ENCODE results near the gene LRRN3. TPM values are rescaled to one million over a fixed set of nuclear protein-coding genes. Genes with fewer than 3 reads are reported as not detected.

The LRRN3 gene
- total RNA-seq, 1 experiment from 2014 or later, result not detected

DNA sequence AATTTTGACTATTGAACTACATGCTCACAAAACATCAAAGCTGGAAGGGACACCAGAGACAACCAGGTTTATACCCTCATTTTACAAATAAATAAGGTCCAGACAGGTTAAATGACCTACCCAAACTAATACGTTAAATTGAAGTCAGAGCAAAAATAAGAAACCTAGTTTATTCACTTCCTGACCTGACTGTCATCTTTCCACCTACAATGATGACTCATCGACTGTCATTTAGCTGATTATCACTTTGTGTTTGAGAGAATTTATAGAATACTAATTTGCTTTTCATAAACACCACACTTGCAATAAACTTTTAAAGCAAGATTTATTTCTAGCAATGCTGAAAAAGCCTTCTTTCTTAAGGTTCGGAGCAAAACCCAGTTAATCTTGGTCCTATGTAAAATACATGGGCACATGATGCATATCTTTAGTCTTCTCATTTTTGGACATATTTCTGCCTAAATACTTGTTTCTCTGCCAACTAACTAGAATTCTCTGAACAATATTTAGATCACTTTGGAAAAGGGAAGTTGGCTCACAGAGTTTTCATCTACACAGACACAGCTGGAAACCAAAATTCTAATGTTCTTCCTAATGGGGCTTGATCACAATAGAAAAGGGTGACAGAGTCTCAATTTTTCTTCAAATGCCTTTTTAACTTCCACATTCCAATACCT, 16.7 kb upstream of the LRRN3 start:
- no peaks in the 10 kb centered on the region for H3K9me2 ChIP-seq (replicated peaks; ENCODE audit: low read length)
- DNase-seq (no peak), ATAC-seq (no peak)
- no peaks in the 10 kb centered on the region for H4K20me1 ChIP-seq (ENCODE audit: low read length)
- no peaks in the 10 kb centered on the region for H3K79me2 ChIP-seq (ENCODE audit: low read length)
- no peaks in the 10 kb centered on the region for H3K9me3 ChIP-seq (ENCODE audit: low read length)
- no peak overlapping the region for H3K4me2 ChIP-seq (ENCODE audit: low read length)
- TF ChIP-seq CTCF (conservative IDR thresholded peaks at IDR 0.05; ENCODE audit: low read depth, low read length) (no peak), EZH2phosphoT487 (IDR thresholded peaks at IDR 0.05; ENCODE audit: borderline replicate concordance, low read length) (no peak), EZH2 (IDR thresholded peaks at IDR 0.05; ENCODE audit: low read length, unreplicated experiment) (no peak)
- intact Hi-C loops (cut with micrococcal nuclease), result no loop called here
- no peak overlapping the region for H3K9ac ChIP-seq (ENCODE audit: low read length)
- H3K4me1 ChIP-seq (ENCODE audit: insufficient read depth, low read length), result peaks cover 4% of the 10 kb centered on the region; the same call in 1 of the 2 replicates
- ChIA-PET CTCF (no interaction called here), POLR2A (ENCODE audit: unreplicated experiment) (no interaction called here)
- H3K4me3 ChIP-seq (ENCODE audit: low read length), result no peak overlapping the region
- BruUV-seq (replicated peaks), result no TSS peak
- H3K27ac ChIP-seq (ENCODE audit: low read length), result no peak overlapping the region
- no peaks in the 10 kb centered on the region for H3K36me3 ChIP-seq (ENCODE audit: low read depth, low read length)
- H3K27me3 ChIP-seq (ENCODE audit: low read length), result no peaks in the 10 kb centered on the region
- H3F3A ChIP-seq (ENCODE audit: low read length, unreplicated experiment), result no peaks in the 10 kb centered on the region
- no peak overlapping the region for H2AFZ ChIP-seq (ENCODE audit: low read length)

DNA sequence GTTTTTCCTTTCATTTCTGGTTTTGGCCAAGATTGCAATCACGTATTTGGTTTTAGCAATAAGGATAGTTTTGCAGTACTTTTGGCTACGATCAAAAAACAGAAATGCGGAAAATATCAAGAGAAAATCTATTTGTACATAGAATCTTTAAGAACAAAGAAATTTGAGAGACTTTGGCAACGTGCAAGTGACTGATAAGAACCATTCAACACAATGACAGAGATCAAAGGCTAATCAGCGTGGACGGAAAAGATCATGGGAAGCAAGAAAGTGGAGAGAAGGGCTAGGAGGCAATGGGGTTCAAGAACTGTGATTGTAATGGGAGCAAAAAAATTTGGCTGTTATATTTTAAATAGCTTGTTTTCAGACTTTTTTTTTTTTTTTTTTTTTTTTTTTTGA, 16.2 kb upstream of the LRRN3 start:
- TF ChIP-seq CTCF (conservative IDR thresholded peaks at IDR 0.05; ENCODE audit: low read depth, low read length) (no peak), EZH2phosphoT487 (IDR thresholded peaks at IDR 0.05; ENCODE audit: borderline replicate concordance, low read length) (no peak), EZH2 (IDR thresholded peaks at IDR 0.05; ENCODE audit: low read length, unreplicated experiment) (no peak)
- CTCF ChIA-PET, result no interaction called here
- POLR2A ChIA-PET (ENCODE audit: unreplicated experiment), result no interaction called here
- Histone ChIP-seq H3K4me3 (ENCODE audit: low read length) (no peak overlapping the region), H2AFZ (ENCODE audit: low read length) (no peak overlapping the region), H3F3A (ENCODE audit: low read length, unreplicated experiment) (no peaks in the 10 kb centered on the region), H3K27me3 (ENCODE audit: low read length) (no peaks in the 10 kb centered on the region), H4K20me1 (ENCODE audit: low read length) (no peaks in the 10 kb centered on the region), H3K9me3 (ENCODE audit: low read length) (no peaks in the 10 kb centered on the region), H3K9ac (ENCODE audit: low read length) (no peak overlapping the region), H3K36me3 (ENCODE audit: low read depth, low read length) (no peaks in the 10 kb centered on the region), H3K4me2 (ENCODE audit: low read length) (no peak overlapping the region), H3K9me2 (replicated peaks; ENCODE audit: low read length) (no peaks in the 10 kb centered on the region), H3K4me1 (ENCODE audit: insufficient read depth, low read length) (peaks cover 4% of the 10 kb centered on the region; the same call in 1 of the 2 replicates), H3K27ac (ENCODE audit: low read length) (no peak overlapping the region), H3K79me2 (ENCODE audit: low read length) (no peaks in the 10 kb centered on the region)
- ATAC-seq (no peak), DNase-seq (no peak)
- intact Hi-C loops (cut with micrococcal nuclease), result no loop called here
- BruUV-seq (replicated peaks), result no TSS peak

DNA sequence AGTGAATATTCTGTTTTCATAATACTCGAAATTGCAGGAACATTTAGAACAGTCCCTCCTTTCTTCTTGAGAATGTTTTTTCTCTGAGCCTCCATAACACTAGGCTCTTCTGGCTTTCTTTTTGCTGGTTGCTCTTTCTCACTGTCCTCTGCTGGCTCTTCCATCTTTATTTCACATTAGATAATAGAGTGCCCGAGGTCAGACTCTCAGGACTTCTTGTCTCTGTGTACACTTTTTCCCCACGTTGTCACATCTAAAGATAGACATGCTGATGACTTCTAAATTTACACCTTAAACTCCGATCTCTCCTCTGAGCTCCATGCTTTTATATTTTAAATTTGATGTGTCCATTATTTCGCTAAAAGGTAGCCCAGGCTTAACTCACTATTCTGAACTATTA, 15.4 kb upstream of the LRRN3 start:
- H3F3A ChIP-seq (ENCODE audit: low read length, unreplicated experiment), result no peaks in the 10 kb centered on the region
- no peaks in the 10 kb centered on the region for H3K79me2 ChIP-seq (ENCODE audit: low read length)
- ATAC-seq, result no peak
- H3K9ac ChIP-seq (ENCODE audit: low read length), result no peak overlapping the region
- H3K27me3 ChIP-seq (ENCODE audit: low read length), result no peaks in the 10 kb centered on the region
- H3K36me3 ChIP-seq (ENCODE audit: low read depth, low read length), result no peaks in the 10 kb centered on the region
- BruUV-seq (replicated peaks), result no TSS peak
- peaks cover 4% of the 10 kb centered on the region; the same call in 1 of the 2 replicates for H3K4me1 ChIP-seq (ENCODE audit: insufficient read depth, low read length)
- H4K20me1 ChIP-seq (ENCODE audit: low read length), result no peaks in the 10 kb centered on the region
- intact Hi-C loops (cut with micrococcal nuclease), result no loop called here
- no peaks in the 10 kb centered on the region for H3K9me2 ChIP-seq (replicated peaks; ENCODE audit: low read length)
- no peak overlapping the region for H2AFZ ChIP-seq (ENCODE audit: low read length)
- ChIA-PET POLR2A (ENCODE audit: unreplicated experiment) (no interaction called here), CTCF (no interaction called here)
- no peak overlapping the region for H3K4me3 ChIP-seq (ENCODE audit: low read length)
- H3K4me2 ChIP-seq (ENCODE audit: low read length), result no peak overlapping the region
- no peak overlapping the region for H3K27ac ChIP-seq (ENCODE audit: low read length)
- no peak for DNase-seq
- TF ChIP-seq EZH2 (IDR thresholded peaks at IDR 0.05; ENCODE audit: low read length, unreplicated experiment) (no peak), EZH2phosphoT487 (IDR thresholded peaks at IDR 0.05; ENCODE audit: borderline replicate concordance, low read length) (no peak), CTCF (conservative IDR thresholded peaks at IDR 0.05; ENCODE audit: low read depth, low read length) (no peak)
- H3K9me3 ChIP-seq (ENCODE audit: low read length), result no peaks in the 10 kb centered on the region

All from PC-3 (cell line).